Tibial artery (tissue), 4 donors: ENCODE data around the gene SLC34A1.

Experiments used
- DNase-seq, 2 donors: peaks; one replicate each; pipeline ENCODE4 v3.0.0-alpha.2; 2019
- H3K27ac ChIP-seq, 2 donors: fragments of 200-600 bp; sonication (generic) in 1 of 2; 1 replicate in 1 of 2; 2 replicates in 1 of 2; pipeline ENCODE4 v1.5.1; 2018 to 2019; ENCODE audit warnings: mild to moderate bottlenecking in 1 of 2
- H3K27me3 ChIP-seq, 2 donors: fragments of 200-600 bp; sonication (generic) in 1 of 2; one replicate each; pipeline versions ENCODE4 v1.5.1 to v1.6.0; 2016 to 2019
- H3K36me3 ChIP-seq, 3 donors: fragments of 200-600 bp; sonication (generic) in 2 of 3; one replicate each; pipeline ENCODE4 v1.5.1; 2016 to 2019; ENCODE audit warnings: mild to moderate bottlenecking in 2 of 3
- H3K4me1 ChIP-seq, 4 donors: fragments of 200-600 bp; sonication (generic) in 2 of 4; 1 replicate in 3 of 4; 2 replicates in 1 of 4; pipeline ENCODE4 v1.5.1; 2016 to 2019
- H3K4me3 ChIP-seq, 2 donors: fragments of 200-600 bp; sonication (generic) in 1 of 2; 1 replicate in 1 of 2; 2 replicates in 1 of 2; pipeline ENCODE4 v1.5.1; 2018 to 2019; ENCODE audit warnings: mild to moderate bottlenecking in 2 of 2
- H3K9me3 ChIP-seq, 3 donors: fragments of 200-600 bp; sonication (generic) in 1 of 3; one replicate each; pipeline ENCODE4 v1.5.1; 2016 to 2019
- intact Hi-C: fragments of 100-400 bp; cut with DNase I; formaldehyde crosslinking; loops from one replicate; pipeline ENCODE4 v1.15.0; 2023; ENCODE audit warnings: low total_unique reads
- TF ChIP-seq, protein P1 (sequence below), 2 experiments: fragments of 200-600 bp in 1 of 2; fragments of 450-650 bp in 1 of 2; IDR thresholded peaks; one replicate each; pipeline ENCODE4 v1.5.1; 2017 to 2019; ENCODE audit warnings: antibody characterized with exemption in 2 of 2, mild to moderate bottlenecking in 1 of 2, moderate library complexity in 1 of 2

The SLC34A1 gene

GRCh38 chr5:177433658-177434217 lies 49.5 kb downstream of the SLC34A1 start:
- intact Hi-C loops = no loop called here
- DNase-seq = no peak
- Histone ChIP-seq H3K9me3 (no peaks in the 10 kb centered on the region), H3K4me3 (no peak overlapping the region), H3K27ac (no peak overlapping the region), H3K4me1 (peaks cover 0 to 19% (median 0%) of the 10 kb centered on the region in 4 donors), H3K27me3 (no peaks in the 10 kb centered on the region), H3K36me3 (peaks cover 49 to 87% (median 62%) of the 10 kb centered on the region in 3 donors)
- TF ChIP-seq, protein P1, sequence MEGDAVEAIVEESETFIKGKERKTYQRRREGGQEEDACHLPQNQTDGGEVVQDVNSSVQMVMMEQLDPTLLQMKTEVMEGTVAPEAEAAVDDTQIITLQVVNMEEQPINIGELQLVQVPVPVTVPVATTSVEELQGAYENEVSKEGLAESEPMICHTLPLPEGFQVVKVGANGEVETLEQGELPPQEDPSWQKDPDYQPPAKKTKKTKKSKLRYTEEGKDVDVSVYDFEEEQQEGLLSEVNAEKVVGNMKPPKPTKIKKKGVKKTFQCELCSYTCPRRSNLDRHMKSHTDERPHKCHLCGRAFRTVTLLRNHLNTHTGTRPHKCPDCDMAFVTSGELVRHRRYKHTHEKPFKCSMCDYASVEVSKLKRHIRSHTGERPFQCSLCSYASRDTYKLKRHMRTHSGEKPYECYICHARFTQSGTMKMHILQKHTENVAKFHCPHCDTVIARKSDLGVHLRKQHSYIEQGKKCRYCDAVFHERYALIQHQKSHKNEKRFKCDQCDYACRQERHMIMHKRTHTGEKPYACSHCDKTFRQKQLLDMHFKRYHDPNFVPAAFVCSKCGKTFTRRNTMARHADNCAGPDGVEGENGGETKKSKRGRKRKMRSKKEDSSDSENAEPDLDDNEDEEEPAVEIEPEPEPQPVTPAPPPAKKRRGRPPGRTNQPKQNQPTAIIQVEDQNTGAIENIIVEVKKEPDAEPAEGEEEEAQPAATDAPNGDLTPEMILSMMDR (IDR thresholded peaks at IDR 0.05) = no peak

GRCh38 chr5:177434437-177434836 lies 50.2 kb downstream of the SLC34A1 start:
- DNase-seq = no peak
- Histone ChIP-seq H3K4me3 (no peak overlapping the region), H3K36me3 (peaks cover 49 to 94% (median 62%) of the 10 kb centered on the region in 3 donors), H3K9me3 (no peaks in the 10 kb centered on the region), H3K27me3 (no peaks in the 10 kb centered on the region), H3K4me1 (peaks cover 0 to 12% (median 0%) of the 10 kb centered on the region in 4 donors), H3K27ac (no peak overlapping the region)
- intact Hi-C loops = no loop called here
- TF ChIP-seq, protein P1 (IDR thresholded peaks at IDR 0.05) = no peak

DNA sequence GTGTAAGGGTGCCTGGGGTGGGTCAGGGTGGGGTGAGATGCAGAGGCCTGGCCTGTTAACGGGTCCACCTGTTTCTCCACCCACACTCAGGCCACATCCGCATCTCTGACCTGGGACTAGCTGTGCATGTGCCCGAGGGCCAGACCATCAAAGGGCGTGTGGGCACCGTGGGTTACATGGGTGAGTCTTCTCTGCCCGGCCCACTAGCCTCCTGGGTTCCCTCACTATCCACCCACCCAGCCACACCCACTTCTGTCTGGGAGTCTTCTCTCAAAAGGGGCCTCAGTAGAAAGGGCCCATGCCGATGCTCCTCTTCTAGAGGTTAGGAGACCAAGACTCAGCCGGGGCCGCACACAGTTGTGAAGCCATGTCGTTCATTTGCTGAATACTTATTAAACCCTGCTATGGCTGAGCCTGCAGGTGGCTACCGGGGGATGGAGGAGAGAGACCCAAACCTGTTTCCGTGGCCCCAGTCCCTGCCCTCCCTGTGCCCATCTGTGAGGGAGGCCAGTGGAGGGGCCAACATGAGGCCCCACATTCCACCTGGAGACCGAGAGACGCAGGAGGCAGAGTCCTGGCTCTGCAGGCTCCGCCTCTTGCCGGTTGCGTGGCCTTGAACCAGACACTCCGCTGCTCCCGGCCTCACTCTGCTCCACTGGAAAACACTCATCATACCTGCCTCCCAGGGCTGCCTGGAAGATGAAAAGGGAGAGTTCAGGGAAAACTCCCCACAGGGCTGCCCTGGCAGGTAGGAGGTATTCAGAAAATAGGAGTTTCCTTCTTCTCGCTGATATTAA lies 50.9 kb downstream of the SLC34A1 start:
- peaks cover 0 to 5% (median 0%) of the 10 kb centered on the region in 4 donors for H3K4me1 ChIP-seq
- peaks cover 49 to 96% (median 62%) of the 10 kb centered on the region in 3 donors for H3K36me3 ChIP-seq

GRCh38 chr5:177435847-177436536 lies 51.8 kb downstream of the SLC34A1 start:
- H3K27ac ChIP-seq = no peak overlapping the region
- H3K27me3 ChIP-seq = no peaks in the 10 kb centered on the region
- intact Hi-C loops = no loop called here
- peaks cover 52 to 96% (median 63%) of the 10 kb centered on the region in 3 donors for H3K36me3 ChIP-seq
- TF ChIP-seq, protein P1 (IDR thresholded peaks at IDR 0.05) = no peak
- H3K9me3 ChIP-seq = no peaks in the 10 kb centered on the region
- no peaks in the 10 kb centered on the region for H3K4me1 ChIP-seq
- DNase-seq = no peak
- H3K4me3 ChIP-seq = no peak overlapping the region

More for the DNA sequence above, 50.9 kb downstream of the SLC34A1 start:
- Histone ChIP-seq H3K9me3 (no peaks in the 10 kb centered on the region), H3K27me3 (no peaks in the 10 kb centered on the region), H3K4me3 (no peak overlapping the region), H3K27ac (no peak overlapping the region)
- TF ChIP-seq, protein P1 (IDR thresholded peaks at IDR 0.05) = no peak
- no peak for DNase-seq
- intact Hi-C loops = no loop called here

- no peak for DNase-seq
- no peaks in the 10 kb centered on the region for H3K9me3 ChIP-seq
- intact Hi-C loops = no loop called here
These were observed 53.4 kb downstream of the SLC34A1 start for GRCh38 chr5:177437623-177438022.

More at GRCh38 chr5:177437623-177438022, 53.4 kb downstream of the SLC34A1 start:
- no peak overlapping the region for H3K4me3 ChIP-seq
- H3K36me3 ChIP-seq = peaks cover 48 to 96% (median 61%) of the 10 kb centered on the region in 3 donors
- no peaks in the 10 kb centered on the region for H3K27me3 ChIP-seq
- no peaks in the 10 kb centered on the region for H3K4me1 ChIP-seq
- no peak overlapping the region for H3K27ac ChIP-seq
- TF ChIP-seq, protein P1 (IDR thresholded peaks at IDR 0.05) = no peak
